ENCODE results near the gene NMT1.

The NMT1 gene

GRCh38 chr17:45106096-45106495 lies 45.0 kb downstream of the NMT1 start:
- FAIRE-seq = no peak

- no peak for FAIRE-seq
Observed at GRCh38 chr17:45106582-45106981, 45.5 kb downstream of the NMT1 start.

- FAIRE-seq = no peak
Observed at GRCh38 chr17:45107293-45108010, 46.3 kb downstream of the NMT1 start.

- no peak for FAIRE-seq
Observed at GRCh38 chr17:45108051-45108450, 46.9 kb downstream of the NMT1 start.

- no peak for FAIRE-seq
Observed at GRCh38 chr17:45108595-45109521, 47.7 kb downstream of the NMT1 start.

- no peak for FAIRE-seq
Observed at GRCh38 chr17:45110676-45111611, 49.8 kb downstream of the NMT1 start.

GRCh38 chr17:45111850-45112249 lies 50.7 kb downstream of the NMT1 start:
- FAIRE-seq = no peak

- FAIRE-seq = no peak
Observed at GRCh38 chr17:45112559-45113423, 51.7 kb downstream of the NMT1 start.

- FAIRE-seq = no peak
Observed at GRCh38 chr17:45113424-45113754, 52.3 kb downstream of the NMT1 start.

GRCh38 chr17:45114117-45114932 lies 53.2 kb downstream of the NMT1 start:
- FAIRE-seq = no peak

GRCh38 chr17:45115015-45115625 lies 54.0 kb downstream of the NMT1 start:
- FAIRE-seq = no peak

GRCh38 chr17:45115871-45116270 lies 54.8 kb downstream of the NMT1 start:
- FAIRE-seq = no peak

- FAIRE-seq = no peak
Observed at GRCh38 chr17:45116434-45117016, 55.4 kb downstream of the NMT1 start.

- no peak for FAIRE-seq
Observed at GRCh38 chr17:45117334-45117733, 56.2 kb downstream of the NMT1 start.

- no peak for FAIRE-seq
Observed at GRCh38 chr17:45117848-45118646, 56.9 kb downstream of the NMT1 start.

- no peak for FAIRE-seq
Observed at GRCh38 chr17:45118691-45119090, 57.6 kb downstream of the NMT1 start.

- FAIRE-seq = no peak
Observed at GRCh38 chr17:45119964-45120363, 58.8 kb downstream of the NMT1 start.

- no peak for FAIRE-seq
Observed at GRCh38 chr17:45120558-45120957, 59.4 kb downstream of the NMT1 start.

GRCh38 chr17:45121055-45121454 lies 59.9 kb downstream of the NMT1 start:
- FAIRE-seq = no peak

Data from G401.6 (cell line).